Measurements from ENCODE around the gene ITGA3.

DNA sequence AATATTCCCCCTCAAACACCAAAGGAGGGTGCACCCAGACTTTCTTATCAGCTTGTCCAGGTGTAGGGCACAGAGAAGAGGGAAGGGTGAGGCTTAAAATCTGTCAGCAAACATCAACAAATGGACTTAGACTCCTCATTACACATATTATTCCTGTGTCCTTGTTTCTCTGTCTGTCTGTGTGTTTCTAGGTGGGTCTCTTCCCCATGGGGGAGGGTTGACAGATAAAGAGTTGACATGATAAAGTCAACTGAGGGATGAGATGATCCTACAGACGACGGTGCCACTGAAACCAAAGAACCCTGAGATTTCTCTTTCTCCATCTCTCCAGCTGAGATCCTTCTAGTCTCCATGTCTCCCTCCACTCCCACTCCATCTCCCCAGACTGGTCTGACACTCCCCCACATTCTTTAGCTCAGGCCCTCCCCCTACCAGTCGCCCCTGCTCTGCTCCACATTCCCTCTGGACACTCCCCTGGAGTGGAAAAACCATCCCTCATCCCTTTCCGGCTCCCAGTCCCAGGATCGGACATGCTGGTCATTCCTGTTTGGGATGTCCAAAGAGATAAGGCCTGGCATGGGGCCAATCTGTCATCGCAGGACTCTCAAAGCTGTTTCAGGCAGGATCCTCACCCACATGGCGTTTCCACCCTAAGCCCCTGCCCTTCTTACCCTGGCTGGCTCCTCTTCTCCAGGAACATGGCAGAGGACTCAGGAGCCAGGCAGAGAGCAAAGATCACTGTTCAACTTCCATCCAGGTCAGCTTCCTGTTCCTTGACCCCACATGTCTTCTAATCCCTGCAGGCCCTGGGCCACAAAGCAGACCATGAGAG, 2.9 kb upstream of the ITGA3 start:
- TF ChIP-seq, protein P1, sequence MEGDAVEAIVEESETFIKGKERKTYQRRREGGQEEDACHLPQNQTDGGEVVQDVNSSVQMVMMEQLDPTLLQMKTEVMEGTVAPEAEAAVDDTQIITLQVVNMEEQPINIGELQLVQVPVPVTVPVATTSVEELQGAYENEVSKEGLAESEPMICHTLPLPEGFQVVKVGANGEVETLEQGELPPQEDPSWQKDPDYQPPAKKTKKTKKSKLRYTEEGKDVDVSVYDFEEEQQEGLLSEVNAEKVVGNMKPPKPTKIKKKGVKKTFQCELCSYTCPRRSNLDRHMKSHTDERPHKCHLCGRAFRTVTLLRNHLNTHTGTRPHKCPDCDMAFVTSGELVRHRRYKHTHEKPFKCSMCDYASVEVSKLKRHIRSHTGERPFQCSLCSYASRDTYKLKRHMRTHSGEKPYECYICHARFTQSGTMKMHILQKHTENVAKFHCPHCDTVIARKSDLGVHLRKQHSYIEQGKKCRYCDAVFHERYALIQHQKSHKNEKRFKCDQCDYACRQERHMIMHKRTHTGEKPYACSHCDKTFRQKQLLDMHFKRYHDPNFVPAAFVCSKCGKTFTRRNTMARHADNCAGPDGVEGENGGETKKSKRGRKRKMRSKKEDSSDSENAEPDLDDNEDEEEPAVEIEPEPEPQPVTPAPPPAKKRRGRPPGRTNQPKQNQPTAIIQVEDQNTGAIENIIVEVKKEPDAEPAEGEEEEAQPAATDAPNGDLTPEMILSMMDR (IDR thresholded peaks at IDR 0.05; ENCODE audit: low read depth, low read length) = no peak
- no peak for TF ChIP-seq POLR2A (IDR thresholded peaks at IDR 0.05; ENCODE audit: extremely low read depth, insufficient read length)
- TF ChIP-seq, protein P2, sequence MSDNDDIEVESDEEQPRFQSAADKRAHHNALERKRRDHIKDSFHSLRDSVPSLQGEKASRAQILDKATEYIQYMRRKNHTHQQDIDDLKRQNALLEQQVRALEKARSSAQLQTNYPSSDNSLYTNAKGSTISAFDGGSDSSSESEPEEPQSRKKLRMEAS (IDR thresholded peaks at IDR 0.05; ENCODE audit: low read depth, low read length) = no peak

All from NB4 (cell line).